Measurements from ENCODE around the gene RASAL1. TPM values are rescaled to one million over a fixed set of nuclear protein-coding genes. Genes with fewer than 3 reads are reported as not detected.
"Not testable (repeated sequence)": the region's sequence is repeated elsewhere in the genome, so short reads cannot be mapped to it uniquely, and the experiment has no call there.

Gene RASAL1
- total RNA-seq, 2 experiments from 2014 or later, result 2.6 to 3.2 TPM

- intact Hi-C loops (cut with micrococcal nuclease), result no loop called here
- Mint-ChIP-seq H3K4me3 (no peak overlapping the region), H3K27ac (no peak overlapping the region), H3K9me3 (peaks cover 5% of the 10 kb centered on the region), H3K36me3 (ENCODE audit: low read depth) (no peaks in the 10 kb centered on the region), H3K4me1 (ENCODE audit: low read depth) (no peaks in the 10 kb centered on the region), H3K27me3 (ENCODE audit: low read depth) (no peaks in the 10 kb centered on the region)
- CTCF ChIA-PET, result interaction anchor here (1.1 to 2.3 kb wide), 3 partner anchors 22 to 73 kb away, joined by 3 to 6 read pairs (median 6); no protein-coding TSS in a partner anchor
- no peak for DNase-seq
Observed at GRCh38 chr12:113120670-113121370, 14.7 kb downstream of the RASAL1 start.

- Mint-ChIP-seq H3K36me3 (ENCODE audit: low read depth) (no peaks in the 10 kb centered on the region), H3K27ac (no peak overlapping the region), H3K4me3 (no peak overlapping the region), H3K27me3 (ENCODE audit: low read depth) (no peaks in the 10 kb centered on the region), H3K9me3 (peaks cover 5% of the 10 kb centered on the region), H3K4me1 (ENCODE audit: low read depth) (no peaks in the 10 kb centered on the region)
- intact Hi-C loops (cut with micrococcal nuclease), result no loop called here
- CTCF ChIA-PET, result interaction anchor here (1.1 to 2.3 kb wide), 3 partner anchors 22 to 72 kb away, joined by 3 to 6 read pairs (median 6); no protein-coding TSS in a partner anchor
- DNase-seq, result no peak
Observed at GRCh38 chr12:113119980-113120669, 15.4 kb downstream of the RASAL1 start.

DNA sequence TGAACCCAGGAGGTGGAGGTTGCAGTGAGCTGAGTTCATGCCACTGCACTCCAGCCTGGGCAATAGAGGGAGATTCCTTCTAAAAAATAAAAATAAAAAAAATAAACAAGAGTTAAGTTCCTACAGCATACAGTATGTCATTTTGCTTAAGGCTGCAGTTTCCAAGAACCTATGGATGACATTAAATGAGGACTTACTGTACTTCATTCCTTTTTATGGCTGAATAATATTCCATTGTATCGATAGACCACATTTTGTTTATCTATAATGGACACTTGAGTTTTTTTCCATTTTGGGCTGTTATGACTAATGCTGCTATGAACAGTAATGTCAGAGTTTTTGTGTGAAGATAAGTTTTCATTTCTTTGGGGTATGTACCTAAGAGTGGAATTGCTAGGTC lies 17.4 kb downstream of the RASAL1 start:
- intact Hi-C loops (cut with micrococcal nuclease), result no loop called here
- no peak for DNase-seq
- no peaks in the 10 kb centered on the region for H3K36me3 Mint-ChIP-seq (ENCODE audit: low read depth)
- peaks cover 2% of the 10 kb centered on the region for H3K9me3 Mint-ChIP-seq
- H3K27ac Mint-ChIP-seq, result no peak overlapping the region
- H3K4me3 Mint-ChIP-seq, result no peak overlapping the region
- no peaks in the 10 kb centered on the region for H3K27me3 Mint-ChIP-seq (ENCODE audit: low read depth)
- no peaks in the 10 kb centered on the region for H3K4me1 Mint-ChIP-seq (ENCODE audit: low read depth)
- CTCF ChIA-PET, result no interaction called here

DNA sequence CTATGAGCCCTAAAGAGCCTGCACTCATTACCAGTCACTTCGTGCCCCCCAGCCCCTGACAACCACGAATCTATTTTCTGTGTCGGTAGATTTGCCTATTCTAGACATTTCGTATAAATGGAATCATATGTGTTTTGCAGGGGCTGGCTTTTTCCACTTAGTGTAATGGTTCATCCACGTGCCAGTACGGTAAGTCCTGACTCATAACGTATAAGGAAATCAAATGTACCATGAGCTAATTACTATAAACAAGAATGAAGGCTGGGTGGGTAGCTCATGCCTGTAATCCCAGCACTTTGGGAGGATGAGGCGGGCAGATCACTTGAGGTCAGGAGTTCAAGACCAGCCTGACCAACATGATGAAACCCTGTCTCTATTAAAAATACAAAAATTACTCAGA lies 17.9 kb downstream of the RASAL1 start:
- H3K4me3 Mint-ChIP-seq; H3K36me3 Mint-ChIP-seq (ENCODE audit: low read depth); H3K27me3 Mint-ChIP-seq (ENCODE audit: low read depth); CTCF ChIA-PET; H3K4me1 Mint-ChIP-seq (ENCODE audit: low read depth); H3K9me3 Mint-ChIP-seq; DNase-seq; H3K27ac Mint-ChIP-seq; intact Hi-C loops (cut with micrococcal nuclease): not testable (repeated sequence)

GRCh38 chr12:113116875-113117274 lies 18.7 kb downstream of the RASAL1 start:
- CTCF ChIA-PET, result no interaction called here
- DNase-seq, result no peak
- Mint-ChIP-seq H3K36me3 (ENCODE audit: low read depth) (no peaks in the 10 kb centered on the region), H3K27ac (no peak overlapping the region), H3K4me1 (ENCODE audit: low read depth) (no peaks in the 10 kb centered on the region), H3K27me3 (ENCODE audit: low read depth) (no peaks in the 10 kb centered on the region), H3K4me3 (no peak overlapping the region), H3K9me3 (no peaks in the 10 kb centered on the region)
- intact Hi-C loops (cut with micrococcal nuclease), result no loop called here

- Mint-ChIP-seq H3K4me1 (ENCODE audit: low read depth) (no peaks in the 10 kb centered on the region), H3K27me3 (ENCODE audit: low read depth) (no peaks in the 10 kb centered on the region), H3K36me3 (ENCODE audit: low read depth) (no peaks in the 10 kb centered on the region), H3K4me3 (no peak overlapping the region), H3K9me3 (no peaks in the 10 kb centered on the region), H3K27ac (no peak overlapping the region)
- no peak for DNase-seq
- CTCF ChIA-PET, result no interaction called here
- intact Hi-C loops (cut with micrococcal nuclease), result no loop called here
Observed at GRCh38 chr12:113115455-113116126, 20.0 kb downstream of the RASAL1 start.

DNA sequence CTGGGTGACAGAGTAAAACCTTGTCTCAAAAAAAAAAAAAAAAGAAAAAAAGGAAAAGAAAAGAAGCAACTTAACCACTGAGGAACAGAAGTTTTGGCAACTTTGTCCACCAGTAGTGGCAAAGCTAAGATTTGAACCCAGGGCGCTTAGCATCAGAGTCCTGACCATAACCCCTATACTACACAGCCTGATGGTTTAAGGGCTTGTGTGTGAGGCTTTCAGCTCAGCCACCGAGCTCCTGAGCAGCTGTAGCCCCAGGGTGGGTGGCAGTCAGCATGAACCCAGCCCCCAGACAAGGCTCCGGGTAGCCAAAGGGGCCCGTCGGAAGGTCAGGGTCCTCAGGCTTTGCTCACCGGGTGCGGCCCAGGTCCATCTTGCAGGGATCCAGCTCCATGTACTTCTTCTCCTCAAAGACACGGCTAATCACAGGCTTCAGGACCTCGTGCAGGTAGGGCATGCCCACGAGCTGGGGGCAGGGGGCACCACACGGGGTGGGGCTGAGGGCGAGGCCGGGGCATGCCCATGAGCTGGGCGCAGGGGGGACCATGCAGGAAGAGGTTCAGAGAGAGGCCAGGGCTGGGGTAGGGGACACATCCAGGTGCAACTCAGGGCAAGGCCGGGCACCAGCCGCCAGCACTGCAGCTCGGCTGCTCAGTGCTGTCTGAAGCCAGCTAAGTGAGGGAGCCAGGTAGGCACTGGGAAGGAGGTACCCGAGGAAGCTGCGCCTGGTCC lies 20.9 kb downstream of the RASAL1 start:
- intact Hi-C loops (cut with micrococcal nuclease), result no loop called here
- H3K36me3 Mint-ChIP-seq (ENCODE audit: low read depth), result no peaks in the 10 kb centered on the region
- H3K9me3 Mint-ChIP-seq, result no peaks in the 10 kb centered on the region
- no peak for DNase-seq
- H3K4me1 Mint-ChIP-seq (ENCODE audit: low read depth), result peaks cover 6% of the 10 kb centered on the region
- CTCF ChIA-PET, result interaction anchor here (1.0 kb wide), 1 partner anchor 121 kb away, joined by 4 read pairs; no protein-coding TSS in a partner anchor
- no peaks in the 10 kb centered on the region for H3K27me3 Mint-ChIP-seq (ENCODE audit: low read depth)
- H3K27ac Mint-ChIP-seq, result no peak overlapping the region
- no peak overlapping the region for H3K4me3 Mint-ChIP-seq

DNA sequence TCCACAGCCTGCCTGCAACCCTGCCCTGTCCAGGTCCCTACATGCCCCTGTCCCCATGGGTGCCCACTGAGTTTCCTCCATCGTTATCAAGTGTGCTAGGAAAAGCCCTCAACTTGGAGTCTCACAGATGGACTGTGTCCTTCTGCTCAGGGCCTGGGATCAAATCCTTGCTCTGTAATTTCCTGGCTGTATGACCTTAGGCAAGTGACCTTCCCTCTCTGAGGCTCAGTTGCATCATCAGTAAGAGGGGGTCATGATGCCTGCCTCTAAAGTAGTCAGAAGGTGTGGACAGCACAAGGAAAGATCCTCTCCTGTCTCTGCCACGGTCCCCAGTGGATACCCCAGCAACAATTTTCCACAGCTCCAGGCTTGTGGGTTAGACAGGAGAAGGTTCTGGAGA lies 22.2 kb downstream of the RASAL1 start:
- Mint-ChIP-seq H3K4me3 (no peak overlapping the region), H3K4me1 (ENCODE audit: low read depth) (peaks cover 6% of the 10 kb centered on the region), H3K9me3 (no peaks in the 10 kb centered on the region), H3K27me3 (ENCODE audit: low read depth) (no peaks in the 10 kb centered on the region), H3K27ac (no peak overlapping the region), H3K36me3 (ENCODE audit: low read depth) (no peaks in the 10 kb centered on the region)
- intact Hi-C loops (cut with micrococcal nuclease), result no loop called here
- DNase-seq, result no peak
- CTCF ChIA-PET, result no interaction called here

GRCh38 chr12:113112043-113112899 lies 23.3 kb downstream of the RASAL1 start:
- Mint-ChIP-seq H3K36me3 (ENCODE audit: low read depth) (no peaks in the 10 kb centered on the region), H3K9me3 (no peaks in the 10 kb centered on the region), H3K4me3 (no peak overlapping the region), H3K27me3 (ENCODE audit: low read depth) (no peaks in the 10 kb centered on the region), H3K4me1 (ENCODE audit: low read depth) (peaks cover 6% of the 10 kb centered on the region), H3K27ac (no peak overlapping the region)
- DNase-seq, result no peak
- intact Hi-C loops (cut with micrococcal nuclease), result no loop called here
- CTCF ChIA-PET, result interaction anchor here (0.7 kb wide), 1 partner anchor 64 kb away, joined by 4 read pairs; no protein-coding TSS in a partner anchor

DNA sequence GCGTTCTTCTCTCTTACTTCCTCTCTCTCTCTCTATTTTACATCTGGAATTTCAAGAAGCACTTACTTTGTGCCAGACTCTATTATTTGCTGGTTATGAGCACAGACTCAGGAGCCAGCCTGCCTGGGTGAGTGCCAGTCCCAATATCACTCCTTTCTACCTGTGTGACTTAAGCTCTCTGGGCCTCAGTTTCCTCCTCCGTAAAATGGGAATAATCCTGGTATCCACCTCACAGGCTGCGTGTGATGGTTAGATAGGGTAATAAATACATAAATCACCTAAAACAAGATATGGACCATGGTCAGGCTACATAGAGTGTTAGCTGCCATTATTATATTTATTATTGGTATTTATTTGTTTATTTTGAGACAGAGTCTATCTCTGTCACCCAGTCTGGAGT lies 24.3 kb downstream of the RASAL1 start:
- DNase-seq, result no peak
- intact Hi-C loops (cut with micrococcal nuclease), result no loop called here
- no peak overlapping the region for H3K27ac Mint-ChIP-seq
- CTCF ChIA-PET, result interaction anchor here (0.7 kb wide), 2 partner anchors 12 to 63 kb away, joined by 3 to 4 read pairs; no protein-coding TSS in a partner anchor
- H3K4me3 Mint-ChIP-seq, result no peak overlapping the region
- H3K4me1 Mint-ChIP-seq (ENCODE audit: low read depth), result peaks cover 6% of the 10 kb centered on the region
- H3K9me3 Mint-ChIP-seq, result no peaks in the 10 kb centered on the region
- no peaks in the 10 kb centered on the region for H3K27me3 Mint-ChIP-seq (ENCODE audit: low read depth)
- no peaks in the 10 kb centered on the region for H3K36me3 Mint-ChIP-seq (ENCODE audit: low read depth)

GRCh38 chr12:113109872-113110599 lies 25.5 kb downstream of the RASAL1 start:
- intact Hi-C loops (cut with micrococcal nuclease), result no loop called here
- H3K4me1 Mint-ChIP-seq (ENCODE audit: low read depth), result peaks cover 6% of the 10 kb centered on the region
- no peaks in the 10 kb centered on the region for H3K27me3 Mint-ChIP-seq (ENCODE audit: low read depth)
- no peaks in the 10 kb centered on the region for H3K36me3 Mint-ChIP-seq (ENCODE audit: low read depth)
- CTCF ChIA-PET, result interaction anchor here (0.9 to 1.5 kb wide), 3 partner anchors 25 to 117 kb away, joined by 3 to 7 read pairs (median 3); partner anchors contain the start of gene RASAL1
- no peaks in the 10 kb centered on the region for H3K9me3 Mint-ChIP-seq
- no peak overlapping the region for H3K27ac Mint-ChIP-seq
- H3K4me3 Mint-ChIP-seq, result no peak overlapping the region
- DNase-seq, result no peak

All from activated naive CD4-positive, alpha-beta T cell treated with anti-CD3 and anti-CD28 coated beads for 36 hours (primary cell).